HepG2 (cell line): ENCODE results near the gene HAUS5. TPM values are rescaled to one million over a fixed set of nuclear protein-coding genes. Genes with fewer than 3 reads are reported as not detected.

Experiments used
- BRCA1 ChIP-seq: sonication (generic); formaldehyde crosslinking; IDR thresholded peaks from 2 replicates; pipeline ENCODE4 v1.4.0; 2020; ENCODE audit warnings: missing genetic modification reagents
- HNRNPH1 ChIP-seq: fragments of 200-400 bp; formaldehyde crosslinking; optimal IDR thresholded peaks from 2 replicates; pipeline ENCODE3; 2017; ENCODE audit warnings: mild to moderate bottlenecking, low read depth, low read length
- IKZF5 ChIP-seq: IDR thresholded peaks from 2 replicates; pipeline ENCODE4 v1.6.1; 2018; ENCODE audit warnings: missing genetic modification reagents, mild to moderate bottlenecking, missing compliant biosample characterization
- KMT2A ChIP-seq: sonication (generic); formaldehyde crosslinking; IDR thresholded peaks from 2 replicates; pipeline ENCODE4 v1.4.0; 2020; ENCODE audit warnings: missing genetic modification reagents
- NFATC3 ChIP-seq: sonication (generic); formaldehyde crosslinking; IDR thresholded peaks from 2 replicates; pipeline ENCODE4 v1.5.1; 2020; ENCODE audit warnings: mild to moderate bottlenecking, missing genetic modification reagents
- NKX3-1 ChIP-seq: sonication (generic); formaldehyde crosslinking; IDR thresholded peaks from 2 replicates; pipeline ENCODE4 v1.5.0; 2020; ENCODE audit warnings: missing genetic modification reagents
- POLR2G ChIP-seq: fragments of 200-400 bp; formaldehyde crosslinking; IDR thresholded peaks from 2 replicates; pipeline ENCODE4 v1.6.1; 2018; ENCODE audit warnings: mild to moderate bottlenecking, low read depth, low read length, moderate library complexity
- REPIN1 ChIP-seq: sonication (generic); formaldehyde crosslinking; IDR thresholded peaks from 2 replicates; pipeline ENCODE4 v1.8.0; 2022; ENCODE audit warnings: missing genetic modification reagents, low read depth, mild to moderate bottlenecking, borderline replicate concordance
- ZNF160 ChIP-seq: sonication (generic); formaldehyde crosslinking; IDR thresholded peaks from 2 replicates; pipeline ENCODE4 v1.8.0; 2022; ENCODE audit warnings: mild to moderate bottlenecking, inconsistent platforms, missing genetic modification reagents
- ZNF484 ChIP-seq: sonication (generic); formaldehyde crosslinking; IDR thresholded peaks from 2 replicates; pipeline ENCODE4 v1.5.1; 2020; ENCODE audit warnings: mild to moderate bottlenecking, low read depth, missing genetic modification reagents, borderline replicate concordance
- ZNF547 ChIP-seq: sonication (generic); formaldehyde crosslinking; IDR thresholded peaks from 2 replicates; pipeline ENCODE4 v1.5.1; 2020; ENCODE audit warnings: mild to moderate bottlenecking, missing genetic modification reagents
- ZNF761 ChIP-seq: sonication (generic); formaldehyde crosslinking; conservative IDR thresholded peaks from 2 replicates; pipeline ENCODE4 v1.4.0; 2020; ENCODE audit warnings: mild to moderate bottlenecking, missing genetic modification reagents
- ZNF773 ChIP-seq: sonication (generic); formaldehyde crosslinking; IDR thresholded peaks from 2 replicates; pipeline ENCODE4 v1.4.0; 2020; ENCODE audit warnings: missing genetic modification reagents, borderline replicate concordance
- ZNF781 ChIP-seq: sonication (generic); formaldehyde crosslinking; IDR thresholded peaks from 2 replicates; pipeline ENCODE4 v1.5.1; 2020; ENCODE audit warnings: borderline replicate concordance, mild to moderate bottlenecking, missing genetic modification reagents; ENCODE audit errors: not compliant biosample characterization
- ZNF800 ChIP-seq: sonication (generic); formaldehyde crosslinking; IDR thresholded peaks from 2 replicates; pipeline ENCODE4 v1.4.0; 2020; ENCODE audit warnings: missing genetic modification reagents
- polyA plus RNA-seq, 8 experiments: library from polyadenylated mRNA; depleted of rRNA in 3 of 8; stranded (reverse) in 7 of 8; unstranded in 1 of 8; fragments of >200 nt; fragmentation: Illumina TruSeq in 4 of 8; extraction: Trizol in 4 of 8; gene quantifications; 2 replicates each; pipeline versions ENCODE4 v1.2.1 to v1.2.3, GENCODE V29; 2011 to 2016; ENCODE audit warnings: low read depth in 4 of 8, missing spikeins in 1 of 8, mixed read lengths in 1 of 8; ENCODE audit not compliant: insufficient read depth in 1 of 8
- total RNA-seq, 5 experiments: library from RNA; depleted of rRNA; stranded (reverse); fragments of >200 nt; fragmentation: Illumina TruSeq; extraction: Trizol; gene quantifications; 2 replicates each; pipeline ENCODE4 v1.2.3, GENCODE V29; 2016; ENCODE audit warnings: low read depth in 1 of 5
- TF ChIP-seq, protein P1 (sequence below): sonication (generic); formaldehyde crosslinking; IDR thresholded peaks from 2 replicates; pipeline ENCODE4 v1.8.0; 2022; ENCODE audit warnings: low read depth, missing genetic modification reagents
- TF ChIP-seq, protein P2 (sequence below): sonication (generic); formaldehyde crosslinking; IDR thresholded peaks from 2 replicates; pipeline ENCODE4 v1.4.0; 2020; ENCODE audit warnings: missing genetic modification reagents
- TF ChIP-seq, protein P3 (sequence below): IDR thresholded peaks from 2 replicates; pipeline ENCODE4 v1.6.1; 2016; ENCODE audit warnings: missing compliant biosample characterization, missing genetic modification reagents, borderline replicate concordance
- TF ChIP-seq, protein P4 (sequence below): sonication (generic); formaldehyde crosslinking; IDR thresholded peaks from 2 replicates; pipeline ENCODE4 v1.4.0; 2020; ENCODE audit warnings: mild to moderate bottlenecking, missing genetic modification reagents

Gene HAUS5
- total and polyA plus RNA-seq, 2 of the 13 experiments (the other 11 are each of a cell fraction or from before 2014, with no cell fraction given): 10.3 to 17.7 TPM

DNA sequence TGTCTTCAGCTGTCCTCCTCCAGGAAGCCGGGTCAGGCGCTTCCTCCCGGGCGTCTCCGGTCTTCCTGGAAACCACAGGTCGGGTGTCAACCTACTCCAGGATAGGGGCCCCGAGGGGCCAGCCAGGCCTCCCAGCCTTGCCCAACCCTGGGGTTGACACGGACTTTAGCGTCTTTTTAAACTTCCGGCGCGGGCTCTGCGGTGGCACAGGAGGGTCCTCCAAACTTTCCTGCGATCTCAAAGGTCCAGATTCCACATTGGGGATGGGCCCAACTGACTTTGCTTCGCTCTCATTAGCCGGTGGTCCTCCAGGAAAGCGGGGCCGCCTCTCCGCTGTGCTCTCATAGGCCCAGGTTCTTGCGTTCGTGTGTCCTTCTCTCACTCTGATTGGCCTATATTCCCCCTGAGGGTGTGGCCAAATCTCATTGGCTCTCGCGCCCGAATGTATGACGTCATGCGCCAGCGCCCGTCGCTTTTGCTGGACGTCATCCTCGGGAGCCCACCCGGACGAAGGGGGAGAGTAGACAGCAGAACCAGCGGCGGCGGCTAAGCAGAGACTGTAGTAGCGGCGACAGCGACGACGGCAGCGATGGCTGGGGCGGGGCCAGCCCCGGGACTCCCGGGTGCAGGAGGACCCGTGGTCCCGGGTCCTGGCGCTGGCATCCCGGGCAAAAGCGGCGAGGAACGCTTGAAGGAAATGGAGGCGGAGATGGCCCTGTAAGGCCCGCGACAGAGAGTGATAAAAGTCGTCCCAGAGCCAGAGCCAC lies 16.2 kb downstream of the HAUS5 start, which contains the start of gene RBM42 (continued):
- TF ChIP-seq HNRNPH1: no peak
- TF ChIP-seq ZNF160 (CRISPR knock-in tag): no peak
- peak; percentile 32 for TF ChIP-seq ZNF781 (CRISPR knock-in tag)
- TF ChIP-seq, protein P1, sequence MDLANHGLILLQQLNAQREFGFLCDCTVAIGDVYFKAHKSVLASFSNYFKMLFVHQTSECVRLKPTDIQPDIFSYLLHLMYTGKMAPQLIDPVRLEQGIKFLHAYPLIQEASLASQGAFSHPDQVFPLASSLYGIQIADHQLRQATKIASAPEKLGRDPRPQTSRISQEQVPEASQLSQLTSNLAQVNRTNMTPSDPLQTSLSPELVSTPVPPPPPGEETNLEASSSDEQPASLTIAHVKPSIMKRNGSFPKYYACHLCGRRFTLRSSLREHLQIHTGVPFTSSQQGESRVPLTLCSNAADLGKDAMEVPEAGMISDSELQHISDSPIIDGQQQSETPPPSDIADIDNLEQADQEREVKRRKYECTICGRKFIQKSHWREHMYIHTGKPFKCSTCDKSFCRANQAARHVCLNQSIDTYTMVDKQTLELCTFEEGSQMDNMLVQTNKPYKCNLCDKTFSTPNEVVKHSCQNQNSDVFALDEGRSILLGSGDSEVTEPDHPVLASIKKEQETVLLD (CRISPR knock-in tag): 0 out of 2 replicates have a peak, but pooled peaks have one; percentile 28
- TF ChIP-seq NKX3-1 (CRISPR knock-in tag): 0 out of 2 replicates have a peak, but pooled peaks have one; percentile 66
- TF ChIP-seq NFATC3: no peak
- TF ChIP-seq, protein P2, sequence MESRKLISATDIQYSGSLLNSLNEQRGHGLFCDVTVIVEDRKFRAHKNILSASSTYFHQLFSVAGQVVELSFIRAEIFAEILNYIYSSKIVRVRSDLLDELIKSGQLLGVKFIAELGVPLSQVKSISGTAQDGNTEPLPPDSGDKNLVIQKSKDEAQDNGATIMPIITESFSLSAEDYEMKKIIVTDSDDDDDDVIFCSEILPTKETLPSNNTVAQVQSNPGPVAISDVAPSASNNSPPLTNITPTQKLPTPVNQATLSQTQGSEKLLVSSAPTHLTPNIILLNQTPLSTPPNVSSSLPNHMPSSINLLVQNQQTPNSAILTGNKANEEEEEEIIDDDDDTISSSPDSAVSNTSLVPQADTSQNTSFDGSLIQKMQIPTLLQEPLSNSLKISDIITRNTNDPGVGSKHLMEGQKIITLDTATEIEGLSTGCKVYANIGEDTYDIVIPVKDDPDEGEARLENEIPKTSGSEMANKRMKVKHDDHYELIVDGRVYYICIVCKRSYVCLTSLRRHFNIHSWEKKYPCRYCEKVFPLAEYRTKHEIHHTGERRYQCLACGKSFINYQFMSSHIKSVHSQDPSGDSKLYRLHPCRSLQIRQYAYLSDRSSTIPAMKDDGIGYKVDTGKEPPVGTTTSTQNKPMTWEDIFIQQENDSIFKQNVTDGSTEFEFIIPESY (CRISPR knock-in tag): peak; percentile 46; the same call in 1 of the 2 replicates
- TF ChIP-seq, protein P3, sequence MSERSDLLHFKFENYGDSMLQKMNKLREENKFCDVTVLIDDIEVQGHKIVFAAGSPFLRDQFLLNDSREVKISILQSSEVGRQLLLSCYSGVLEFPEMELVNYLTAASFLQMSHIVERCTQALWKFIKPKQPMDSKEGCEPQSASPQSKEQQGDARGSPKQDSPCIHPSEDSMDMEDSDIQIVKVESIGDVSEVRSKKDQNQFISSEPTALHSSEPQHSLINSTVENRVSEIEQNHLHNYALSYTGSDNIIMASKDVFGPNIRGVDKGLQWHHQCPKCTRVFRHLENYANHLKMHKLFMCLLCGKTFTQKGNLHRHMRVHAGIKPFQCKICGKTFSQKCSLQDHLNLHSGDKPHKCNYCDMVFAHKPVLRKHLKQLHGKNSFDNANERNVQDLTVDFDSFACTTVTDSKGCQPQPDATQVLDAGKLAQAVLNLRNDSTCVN (CRISPR knock-in tag): 0 out of 2 replicates have a peak, but pooled peaks have one; percentile 26
- TF ChIP-seq ZNF761: 0 out of 2 replicates have a peak, but pooled peaks have one; percentile 42
- TF ChIP-seq REPIN1: peak; percentile 69; the same call in 1 of the 2 replicates
- TF ChIP-seq ZNF484 (CRISPR knock-in tag): no peak
- TF ChIP-seq ZNF773 (CRISPR knock-in tag): no peak
- TF ChIP-seq, protein P4, sequence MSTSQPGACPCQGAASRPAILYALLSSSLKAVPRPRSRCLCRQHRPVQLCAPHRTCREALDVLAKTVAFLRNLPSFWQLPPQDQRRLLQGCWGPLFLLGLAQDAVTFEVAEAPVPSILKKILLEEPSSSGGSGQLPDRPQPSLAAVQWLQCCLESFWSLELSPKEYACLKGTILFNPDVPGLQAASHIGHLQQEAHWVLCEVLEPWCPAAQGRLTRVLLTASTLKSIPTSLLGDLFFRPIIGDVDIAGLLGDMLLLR (CRISPR knock-in tag): peak; percentile 59; the same call in 1 of the 2 replicates
- no peak for TF ChIP-seq BRCA1
- peak; percentile 64; the same call in 1 of the 2 replicates for TF ChIP-seq IKZF5 (CRISPR knock-in tag)
- TF ChIP-seq ZNF547 (CRISPR knock-in tag): 0 out of 2 replicates have a peak, but pooled peaks have one; percentile 3
- TF ChIP-seq ZNF800: no peak
- TF ChIP-seq KMT2A (CRISPR knock-in tag): peak; percentile 88
- TF ChIP-seq POLR2G: peak; percentile 88
